ENCODE measurements around the gene NTNG2.

DNA sequence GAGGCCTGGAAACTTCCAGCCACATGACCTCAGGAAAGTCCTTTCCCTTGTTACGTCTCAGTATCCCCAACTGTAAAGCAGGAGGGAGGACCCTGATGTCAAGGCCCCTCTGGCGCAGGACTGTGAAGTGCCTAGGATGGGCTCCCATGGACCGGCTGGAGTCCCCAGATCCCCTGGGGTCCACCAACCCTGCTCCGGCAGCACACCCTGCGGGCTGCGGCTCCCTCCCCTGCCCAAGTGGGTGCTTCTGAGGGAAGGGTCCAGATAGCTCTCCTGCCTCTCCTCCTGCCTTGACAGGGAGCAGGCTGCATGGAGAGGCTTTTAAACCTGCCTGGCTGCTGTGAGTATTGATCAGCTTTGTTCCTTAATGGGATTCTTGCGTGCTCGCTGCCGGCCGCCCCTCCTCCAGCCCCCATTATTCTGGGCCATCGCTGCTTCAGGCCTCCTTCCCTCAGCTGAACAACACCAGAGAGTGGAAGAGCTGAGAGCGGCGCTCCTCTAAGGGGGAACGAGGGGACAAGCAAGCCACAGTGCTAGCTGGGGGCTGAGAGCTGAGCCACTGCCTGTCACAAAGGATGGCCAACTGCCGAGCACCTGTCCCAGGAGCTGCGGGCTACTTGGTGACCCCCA lies 25.6 kb upstream of the NTNG2 start:
- TF ChIP-seq POLR2AphosphoS5 (IDR thresholded peaks at IDR 0.05; ENCODE audit: low read depth, low read length), result no peak
- TF ChIP-seq TAF1 (IDR thresholded peaks at IDR 0.05; ENCODE audit: low read depth, low read length), result no peak
- TF ChIP-seq POLR2A (IDR thresholded peaks at IDR 0.05; ENCODE audit: low read depth, low read length), result no peak
- TF ChIP-seq PAX5 (IDR thresholded peaks at IDR 0.05; ENCODE audit: insufficient read depth, low read length, severe bottlenecking), result no peak
- TF ChIP-seq SPI1 (IDR thresholded peaks at IDR 0.05; ENCODE audit: low read depth, low read length), result no peak
- no peak for TF ChIP-seq POU2F2 (IDR thresholded peaks at IDR 0.05; ENCODE audit: low read depth, low read length)

All from GM12891 (cell line).